GM23338 (cell line): ENCODE results near the gene THTPA. TPM values are rescaled to one million over a fixed set of nuclear protein-coding genes. Genes with fewer than 3 reads are reported as not detected.

Source experiments
- ATAC-seq: fragments of 200-7000 bp; cut with Tn5 transposase; 3 replicates; pipeline ENCODE4 v1.9.1; 2020
- DNase-seq: peaks from one replicate; pipeline ENCODE4 v3.0.0-alpha.2; 2015; ENCODE audit warnings: low spot score
- H2AFZ ChIP-seq: fragments of 200-600 bp; sonication (generic); 2 replicates; pipeline ENCODE4 v1.8.0; 2016; ENCODE audit warnings: antibody characterized with exemption, mild to moderate bottlenecking, moderate library complexity
- H3F3A ChIP-seq: fragments of 200-600 bp; sonication (generic); replicated peaks from 2 replicates; pipeline ENCODE4 v1.8.0; 2017; ENCODE audit warnings: antibody characterized with exemption, mixed run types, low read depth
- H3K27ac ChIP-seq: fragments of 200-600 bp; sonication (generic); 2 replicates; pipeline ENCODE4 v1.6.1; 2016; ENCODE audit warnings: low read depth
- H3K27me3 ChIP-seq: fragments of 200-600 bp; sonication (generic); 2 replicates; pipeline ENCODE4 v1.8.0; 2016; ENCODE audit warnings: mild to moderate bottlenecking, mixed run types, moderate library complexity; ENCODE audit not compliant: insufficient read depth
- H3K36me3 ChIP-seq: fragments of 200-600 bp; sonication (generic); 2 replicates; pipeline ENCODE4 v1.8.0; 2016; ENCODE audit warnings: mild to moderate bottlenecking; ENCODE audit not compliant: insufficient read depth
- H3K4me1 ChIP-seq: fragments of 200-600 bp; sonication (generic); 2 replicates; pipeline ENCODE4 v1.8.0; 2016; ENCODE audit warnings: mild to moderate bottlenecking, moderate library complexity; ENCODE audit not compliant: insufficient read depth
- H3K4me2 ChIP-seq: fragments of 200-600 bp; sonication (generic); 2 replicates; pipeline ENCODE4 v1.7.1; 2017; ENCODE audit warnings: mixed run types
- H3K4me3 ChIP-seq: fragments of 200-600 bp; sonication (generic); 2 replicates; pipeline ENCODE4 v1.6.1; 2016; ENCODE audit warnings: mixed run types
- H3K79me2 ChIP-seq: fragments of 200-600 bp; sonication (generic); replicated peaks from 2 replicates; pipeline ENCODE4 v1.8.0; 2017; ENCODE audit warnings: mild to moderate bottlenecking; ENCODE audit not compliant: insufficient read depth
- H3K9me2 ChIP-seq: fragments of 200-600 bp; sonication (generic); 2 replicates; pipeline ENCODE4 v1.8.0; 2017; ENCODE audit not compliant: insufficient read depth
- H4K20me1 ChIP-seq: fragments of 200-600 bp; sonication (generic); replicated peaks from 2 replicates; pipeline ENCODE4 v1.8.0; 2017; ENCODE audit warnings: mild to moderate bottlenecking; ENCODE audit not compliant: insufficient read depth
- H3K27ac Mint-ChIP-seq: 2 replicates; pipeline ENCODE4 v1.8.0; 2020; ENCODE audit warnings: inconsistent platforms, mild to moderate bottlenecking, moderate library complexity, mixed read lengths
- H3K27me3 Mint-ChIP-seq: 3 replicates; pipeline ENCODE4 v1.8.0; 2022; ENCODE audit warnings: low read depth, mild to moderate bottlenecking, moderate library complexity, mixed read lengths, inconsistent platforms; ENCODE audit not compliant: insufficient read depth, poor library complexity
- H3K36me3 Mint-ChIP-seq: 3 replicates; pipeline ENCODE4 v1.8.0; 2021; ENCODE audit warnings: low read depth, mild to moderate bottlenecking, inconsistent platforms, moderate library complexity, mixed read lengths
- H3K4me1 Mint-ChIP-seq: 3 replicates; pipeline ENCODE4 v1.8.0; 2020; ENCODE audit warnings: mild to moderate bottlenecking, inconsistent platforms, mixed read lengths
- H3K4me3 Mint-ChIP-seq: 3 replicates; pipeline ENCODE4 v1.8.0; 2021; ENCODE audit warnings: moderate library complexity, mild to moderate bottlenecking, inconsistent platforms, mixed read lengths
- H3K9me3 Mint-ChIP-seq: 3 replicates; pipeline ENCODE4 v1.8.0; 2020; ENCODE audit warnings: moderate library complexity, mild to moderate bottlenecking, inconsistent platforms, mixed read lengths
- CREB1 ChIP-seq: fragments of 250-450 bp; sonication (Bioruptor Pico); IDR thresholded peaks from 2 replicates; pipeline ENCODE4 v1.5.0; 2020; ENCODE audit warnings: low read depth, mild to moderate bottlenecking, moderate library complexity
- EZH2phosphoT487 ChIP-seq: fragments of 200-600 bp; sonication (generic); IDR thresholded peaks from one replicate; pipeline ENCODE4 v1.8.1; 2018; ENCODE audit warnings: antibody characterized with exemption; ENCODE audit not compliant: unreplicated experiment
- POLR2AphosphoS5 ChIP-seq: IDR thresholded peaks from 2 replicates; pipeline ENCODE4 v1.6.1; 2016; ENCODE audit warnings: antibody characterized with exemption, low read depth
- STAT1 ChIP-seq: IDR thresholded peaks from one replicate; pipeline ENCODE4 v1.6.1; 2016; ENCODE audit warnings: antibody characterized with exemption; ENCODE audit not compliant: unreplicated experiment
- ZNF114 ChIP-seq: fragments of 250-450 bp; sonication (Bioruptor Pico); IDR thresholded peaks from 2 replicates; pipeline ENCODE4 v1.5.0; 2020; ENCODE audit warnings: mild to moderate bottlenecking, moderate library complexity
- polyA plus RNA-seq: library from polyadenylated mRNA; unstranded; fragments of >200 nt; fragmentation: Nextera tagmentation; extraction: Ambion mirVana; gene quantifications from 2 replicates; pipeline ENCODE4 v1.2.1, GENCODE V29; 2016
- total RNA-seq: library from RNA; depleted of rRNA; stranded (reverse); fragments of >200 nt; shearing (Covaris generic); gene quantifications from 2 replicates; pipeline ENCODE4 v1.2.3, GENCODE V29; 2014
- TF ChIP-seq, protein P1 (sequence below): IDR thresholded peaks from 2 replicates; pipeline ENCODE4 v1.6.1; 2016; ENCODE audit warnings: antibody characterized with exemption
- TF ChIP-seq, protein P2 (sequence below): fragments of 250-450 bp; sonication (Bioruptor Pico); IDR thresholded peaks from 2 replicates; pipeline ENCODE4 v1.5.0; 2020; ENCODE audit warnings: mild to moderate bottlenecking, moderate library complexity

Gene THTPA
- total and polyA plus RNA-seq, 2 experiments from 2014 or later = 8.6 to 21.3 TPM

DNA sequence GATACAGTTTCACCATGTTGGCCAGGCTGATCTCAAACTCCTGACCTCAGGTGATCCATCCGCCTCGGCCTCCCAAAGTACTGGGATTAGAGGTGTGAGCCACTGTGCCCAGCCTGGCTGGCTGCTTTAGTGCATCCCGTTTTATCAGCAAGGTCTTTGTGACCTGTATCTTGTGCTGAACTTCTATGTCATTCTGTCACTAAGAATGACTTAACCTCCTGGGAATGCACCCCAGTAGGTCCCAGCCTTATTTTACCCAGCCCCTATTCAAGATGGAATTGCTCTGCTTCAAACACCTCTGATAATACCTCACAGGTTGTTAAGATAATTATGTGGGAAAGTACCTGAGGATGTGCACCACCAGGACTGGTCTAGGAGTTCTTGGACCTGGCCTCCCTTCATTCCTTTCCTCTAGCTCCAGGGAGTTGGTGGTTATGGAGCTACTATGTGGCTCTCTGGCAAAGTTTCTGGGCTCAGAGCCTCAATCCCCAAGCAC is 48.7 kb downstream of the THTPA start:
- DNase-seq = no peak
- no peak overlapping the region for H3K4me3 ChIP-seq
- no peaks in the 10 kb centered on the region; the same call in 2 of the 3 replicates for H3K4me1 Mint-ChIP-seq
- H2AFZ ChIP-seq = no peak overlapping the region
- H3K27me3 ChIP-seq = no peaks in the 10 kb centered on the region
- H4K20me1 ChIP-seq = no peaks in the 10 kb centered on the region
- no peaks in the 10 kb centered on the region; the same call in 2 of the 3 replicates for H3K36me3 Mint-ChIP-seq
- H3K4me1 ChIP-seq = no peaks in the 10 kb centered on the region
- ATAC-seq = no peak
- H3K27ac ChIP-seq = no peak overlapping the region
- peaks cover 5% of the 10 kb centered on the region; the same call in 2 of the 3 replicates for H3K9me3 Mint-ChIP-seq
- no peak overlapping the region for H3K4me3 Mint-ChIP-seq
- H3K27ac Mint-ChIP-seq = no peak overlapping the region
- peaks cover 11% of the 10 kb centered on the region; the same call in 1 of the 2 replicates for H3K9me2 ChIP-seq
- H3K36me3 ChIP-seq = no peaks in the 10 kb centered on the region
- no peak overlapping the region for H3K4me2 ChIP-seq
- H3F3A ChIP-seq = no peaks in the 10 kb centered on the region
- no peak for TF ChIP-seq ZNF114
- TF ChIP-seq EZH2phosphoT487 = no peak
- H3K79me2 ChIP-seq = no peaks in the 10 kb centered on the region
- H3K27me3 Mint-ChIP-seq = peaks cover 6% of the 10 kb centered on the region

- Histone ChIP-seq H2AFZ (no peak overlapping the region), H3K9me2 (peaks cover 11% of the 10 kb centered on the region; the same call in 1 of the 2 replicates), H4K20me1 (no peaks in the 10 kb centered on the region), H3F3A (no peaks in the 10 kb centered on the region), H3K27me3 (no peaks in the 10 kb centered on the region), H3K36me3 (no peaks in the 10 kb centered on the region), H3K79me2 (no peaks in the 10 kb centered on the region), H3K27ac (no peak overlapping the region), H3K4me1 (no peaks in the 10 kb centered on the region), H3K4me2 (no peak overlapping the region), H3K4me3 (no peak overlapping the region)
- no peak overlapping the region for H3K4me3 Mint-ChIP-seq
- peaks cover 6% of the 10 kb centered on the region for H3K27me3 Mint-ChIP-seq
- ATAC-seq (no peak), DNase-seq (no peak)
- TF ChIP-seq CREB1 (no peak), STAT1 (no peak), ZNF114 (no peak)
- TF ChIP-seq, protein P1, sequence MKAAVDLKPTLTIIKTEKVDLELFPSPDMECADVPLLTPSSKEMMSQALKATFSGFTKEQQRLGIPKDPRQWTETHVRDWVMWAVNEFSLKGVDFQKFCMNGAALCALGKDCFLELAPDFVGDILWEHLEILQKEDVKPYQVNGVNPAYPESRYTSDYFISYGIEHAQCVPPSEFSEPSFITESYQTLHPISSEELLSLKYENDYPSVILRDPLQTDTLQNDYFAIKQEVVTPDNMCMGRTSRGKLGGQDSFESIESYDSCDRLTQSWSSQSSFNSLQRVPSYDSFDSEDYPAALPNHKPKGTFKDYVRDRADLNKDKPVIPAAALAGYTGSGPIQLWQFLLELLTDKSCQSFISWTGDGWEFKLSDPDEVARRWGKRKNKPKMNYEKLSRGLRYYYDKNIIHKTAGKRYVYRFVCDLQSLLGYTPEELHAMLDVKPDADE = no peak
- no peaks in the 10 kb centered on the region; the same call in 2 of the 3 replicates for H3K4me1 Mint-ChIP-seq
- no peak overlapping the region for H3K27ac Mint-ChIP-seq
- H3K36me3 Mint-ChIP-seq = no peaks in the 10 kb centered on the region; the same call in 2 of the 3 replicates
- peaks cover 8% of the 10 kb centered on the region; the same call in 2 of the 3 replicates for H3K9me3 Mint-ChIP-seq
These were observed 50.0 kb downstream of the THTPA start for GRCh38 chr14:23605931-23606585.

GRCh38 chr14:23608454-23608853 is 52.4 kb downstream of the THTPA start:
- no peaks in the 10 kb centered on the region for H3K79me2 ChIP-seq
- no peak for DNase-seq
- peaks cover 8% of the 10 kb centered on the region; the same call in 2 of the 3 replicates for H3K9me3 Mint-ChIP-seq

More at GRCh38 chr14:23608454-23608853, 52.4 kb downstream of the THTPA start:
- H3K4me3 ChIP-seq = no peak overlapping the region
- no peaks in the 10 kb centered on the region for H4K20me1 ChIP-seq
- no peaks in the 10 kb centered on the region for H3K4me1 ChIP-seq
- no peak overlapping the region for H3K4me2 ChIP-seq
- H3K4me1 Mint-ChIP-seq = peaks cover 7% of the 10 kb centered on the region
- no peak for TF ChIP-seq POLR2AphosphoS5
- TF ChIP-seq, protein P2, sequence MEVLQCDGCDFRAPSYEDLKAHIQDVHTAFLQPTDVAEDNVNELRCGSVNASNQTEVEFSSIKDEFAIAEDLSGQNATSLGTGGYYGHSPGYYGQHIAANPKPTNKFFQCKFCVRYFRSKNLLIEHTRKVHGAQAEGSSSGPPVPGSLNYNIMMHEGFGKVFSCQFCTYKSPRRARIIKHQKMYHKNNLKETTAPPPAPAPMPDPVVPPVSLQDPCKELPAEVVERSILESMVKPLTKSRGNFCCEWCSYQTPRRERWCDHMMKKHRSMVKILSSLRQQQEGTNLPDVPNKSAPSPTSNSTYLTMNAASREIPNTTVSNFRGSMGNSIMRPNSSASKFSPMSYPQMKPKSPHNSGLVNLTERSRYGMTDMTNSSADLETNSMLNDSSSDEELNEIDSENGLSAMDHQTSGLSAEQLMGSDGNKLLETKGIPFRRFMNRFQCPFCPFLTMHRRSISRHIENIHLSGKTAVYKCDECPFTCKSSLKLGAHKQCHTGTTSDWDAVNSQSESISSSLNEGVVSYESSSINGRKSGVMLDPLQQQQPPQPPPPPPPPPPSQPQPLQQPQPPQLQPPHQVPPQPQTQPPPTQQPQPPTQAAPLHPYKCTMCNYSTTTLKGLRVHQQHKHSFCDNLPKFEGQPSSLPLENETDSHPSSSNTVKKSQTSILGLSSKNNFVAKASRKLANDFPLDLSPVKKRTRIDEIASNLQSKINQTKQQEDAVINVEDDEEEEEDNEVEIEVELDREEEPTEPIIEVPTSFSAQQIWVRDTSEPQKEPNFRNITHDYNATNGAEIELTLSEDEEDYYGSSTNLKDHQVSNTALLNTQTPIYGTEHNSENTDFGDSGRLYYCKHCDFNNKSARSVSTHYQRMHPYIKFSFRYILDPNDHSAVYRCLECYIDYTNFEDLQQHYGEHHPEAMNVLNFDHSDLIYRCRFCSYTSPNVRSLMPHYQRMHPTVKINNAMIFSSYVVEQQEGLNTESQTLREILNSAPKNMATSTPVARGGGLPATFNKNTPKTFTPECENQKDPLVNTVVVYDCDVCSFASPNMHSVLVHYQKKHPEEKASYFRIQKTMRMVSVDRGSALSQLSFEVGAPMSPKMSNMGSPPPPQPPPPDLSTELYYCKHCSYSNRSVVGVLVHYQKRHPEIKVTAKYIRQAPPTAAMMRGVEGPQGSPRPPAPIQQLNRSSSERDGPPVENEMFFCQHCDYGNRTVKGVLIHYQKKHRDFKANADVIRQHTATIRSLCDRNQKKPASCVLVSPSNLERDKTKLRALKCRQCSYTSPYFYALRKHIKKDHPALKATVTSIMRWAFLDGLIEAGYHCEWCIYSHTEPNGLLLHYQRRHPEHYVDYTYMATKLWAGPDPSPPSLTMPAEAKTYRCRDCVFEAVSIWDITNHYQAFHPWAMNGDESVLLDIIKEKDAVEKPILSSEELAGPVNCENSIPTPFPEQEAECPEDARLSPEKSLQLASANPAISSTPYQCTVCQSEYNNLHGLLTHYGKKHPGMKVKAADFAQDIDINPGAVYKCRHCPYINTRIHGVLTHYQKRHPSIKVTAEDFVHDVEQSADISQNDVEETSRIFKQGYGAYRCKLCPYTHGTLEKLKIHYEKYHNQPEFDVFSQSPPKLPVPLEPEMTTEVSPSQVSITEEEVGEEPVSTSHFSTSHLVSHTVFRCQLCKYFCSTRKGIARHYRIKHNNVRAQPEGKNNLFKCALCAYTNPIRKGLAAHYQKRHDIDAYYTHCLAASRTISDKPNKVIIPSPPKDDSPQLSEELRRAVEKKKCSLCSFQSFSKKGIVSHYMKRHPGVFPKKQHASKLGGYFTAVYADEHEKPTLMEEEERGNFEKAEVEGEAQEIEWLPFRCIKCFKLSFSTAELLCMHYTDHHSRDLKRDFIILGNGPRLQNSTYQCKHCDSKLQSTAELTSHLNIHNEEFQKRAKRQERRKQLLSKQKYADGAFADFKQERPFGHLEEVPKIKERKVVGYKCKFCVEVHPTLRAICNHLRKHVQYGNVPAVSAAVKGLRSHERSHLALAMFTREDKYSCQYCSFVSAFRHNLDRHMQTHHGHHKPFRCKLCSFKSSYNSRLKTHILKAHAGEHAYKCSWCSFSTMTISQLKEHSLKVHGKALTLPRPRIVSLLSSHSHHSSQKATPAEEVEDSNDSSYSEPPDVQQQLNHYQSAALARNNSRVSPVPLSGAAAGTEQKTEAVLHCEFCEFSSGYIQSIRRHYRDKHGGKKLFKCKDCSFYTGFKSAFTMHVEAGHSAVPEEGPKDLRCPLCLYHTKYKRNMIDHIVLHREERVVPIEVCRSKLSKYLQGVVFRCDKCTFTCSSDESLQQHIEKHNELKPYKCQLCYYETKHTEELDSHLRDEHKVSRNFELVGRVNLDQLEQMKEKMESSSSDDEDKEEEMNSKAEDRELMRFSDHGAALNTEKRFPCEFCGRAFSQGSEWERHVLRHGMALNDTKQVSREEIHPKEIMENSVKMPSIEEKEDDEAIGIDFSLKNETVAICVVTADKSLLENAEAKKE (CRISPR knock-in tag) = no peak
- H2AFZ ChIP-seq = no peak overlapping the region
- H3K27ac Mint-ChIP-seq = no peak overlapping the region
- H3K27me3 ChIP-seq = no peaks in the 10 kb centered on the region
- H3K4me3 Mint-ChIP-seq = no peak overlapping the region
- H3F3A ChIP-seq = no peaks in the 10 kb centered on the region
- H3K36me3 Mint-ChIP-seq = no peaks in the 10 kb centered on the region; the same call in 2 of the 3 replicates
- peaks cover 3% of the 10 kb centered on the region for H3K27me3 Mint-ChIP-seq
- no peak overlapping the region for H3K27ac ChIP-seq
- no peak for ATAC-seq
- no peaks in the 10 kb centered on the region for H3K36me3 ChIP-seq
- H3K9me2 ChIP-seq = peaks cover 8% of the 10 kb centered on the region; the same call in 1 of the 2 replicates
